ENCODE data around the gene LRRC70.

Gene LRRC70

DNA sequence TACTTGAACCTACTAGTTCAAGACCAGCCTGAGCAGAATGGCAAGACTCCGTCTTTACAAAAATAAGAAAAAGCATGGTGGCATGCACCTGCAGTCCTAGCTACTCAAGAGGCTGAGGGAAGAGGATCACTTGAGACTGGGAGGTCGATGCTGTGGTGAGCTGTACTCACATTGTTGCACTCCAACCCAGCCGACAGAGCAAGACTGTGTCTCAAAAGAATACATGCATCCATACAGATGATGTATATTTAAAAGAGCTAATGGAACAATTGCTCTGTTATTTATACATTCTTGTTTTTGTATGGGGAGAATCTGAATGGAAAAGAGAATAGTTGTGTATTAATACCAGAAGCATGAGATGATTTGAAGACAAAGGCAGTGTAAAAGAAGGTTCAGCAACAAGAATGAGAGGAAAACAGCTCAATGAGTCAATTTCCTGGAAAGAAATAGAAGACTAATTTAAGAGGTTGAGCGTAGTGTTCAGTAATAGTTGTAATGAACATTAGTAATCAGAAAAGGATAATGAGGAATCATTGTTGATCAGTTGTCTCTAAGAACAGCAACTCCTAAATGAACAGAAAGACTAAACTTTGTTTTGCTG lies 1.9 kb upstream of the LRRC70 start:
- DNase-seq, result no peak

DNA sequence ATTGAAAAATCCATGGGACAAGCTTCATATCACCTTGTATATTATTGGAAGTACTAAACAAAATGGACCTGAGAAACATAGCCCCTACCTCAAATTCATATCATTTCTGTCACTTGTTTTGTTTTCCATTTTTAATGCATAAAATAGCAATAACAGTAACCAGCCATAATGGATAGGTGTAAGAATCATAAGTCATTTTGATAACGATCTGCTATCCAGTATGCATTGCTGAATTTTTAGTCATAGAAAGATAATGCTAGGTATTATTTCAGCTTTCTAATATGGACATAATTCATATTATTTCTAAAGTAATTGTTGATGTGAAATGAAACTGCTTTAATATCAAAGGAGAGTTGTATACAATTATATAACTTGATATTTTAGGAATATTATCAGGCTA lies 1.1 kb upstream of the LRRC70 start:
- no peak for DNase-seq

- DNase-seq, result no peak
Measured at GRCh38 chr5:62579761-62580160, 1.1 kb downstream of the LRRC70 start.

- DNase-seq, result no peak
Measured at GRCh38 chr5:62581836-62582597, 3.4 kb downstream of the LRRC70 start.

GRCh38 chr5:62584391-62584790 lies 5.8 kb downstream of the LRRC70 start:
- DNase-seq, result no peak

- no peak for DNase-seq
Measured at GRCh38 chr5:62585306-62585705, 6.7 kb downstream of the LRRC70 start.

GRCh38 chr5:62585751-62586150 lies 7.1 kb downstream of the LRRC70 start:
- no peak for DNase-seq

DNA sequence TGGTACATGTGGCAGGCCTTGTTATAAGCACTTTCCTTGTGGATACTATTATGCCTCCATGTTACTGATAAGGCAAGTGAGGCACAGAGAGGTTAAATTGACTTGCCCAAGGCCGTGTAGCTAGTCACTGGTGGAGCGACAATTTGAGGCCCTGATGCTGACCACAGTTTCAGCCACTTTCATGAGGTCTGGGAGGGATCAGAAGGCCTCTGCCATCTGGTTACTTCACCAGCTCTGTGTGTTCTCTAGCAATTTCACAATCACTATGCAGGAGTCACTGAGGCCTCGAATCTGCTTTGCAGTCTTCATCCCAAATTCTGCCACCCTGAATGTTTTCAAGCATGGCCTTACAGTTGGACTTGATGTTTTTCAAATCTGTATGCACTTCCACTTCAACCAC lies 9.1 kb downstream of the LRRC70 start:
- no peak for DNase-seq

DNA sequence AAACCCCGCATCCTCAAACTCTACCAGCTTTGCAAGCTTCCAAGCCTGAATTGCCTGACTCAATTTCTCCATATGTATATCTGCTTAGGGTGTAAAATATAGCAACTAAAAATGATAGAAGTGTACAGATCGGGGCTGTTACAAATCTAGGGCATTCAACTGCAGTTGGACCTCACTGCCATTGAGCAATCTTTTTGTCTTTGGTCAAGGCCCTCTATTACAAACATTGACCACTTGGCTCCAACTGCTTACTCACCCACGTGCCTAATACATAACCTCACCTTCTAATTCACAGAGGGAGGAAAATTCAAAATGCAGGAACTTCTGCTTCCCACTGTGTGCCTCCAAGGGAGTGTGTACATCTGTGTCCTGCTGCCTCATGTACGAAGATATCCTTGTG lies 10.0 kb downstream of the LRRC70 start:
- DNase-seq, result no peak

- DNase-seq, result no peak
Measured at GRCh38 chr5:62589504-62589903, 10.9 kb downstream of the LRRC70 start.

GRCh38 chr5:62590387-62590786 lies 11.8 kb downstream of the LRRC70 start:
- no peak for DNase-seq

DNA sequence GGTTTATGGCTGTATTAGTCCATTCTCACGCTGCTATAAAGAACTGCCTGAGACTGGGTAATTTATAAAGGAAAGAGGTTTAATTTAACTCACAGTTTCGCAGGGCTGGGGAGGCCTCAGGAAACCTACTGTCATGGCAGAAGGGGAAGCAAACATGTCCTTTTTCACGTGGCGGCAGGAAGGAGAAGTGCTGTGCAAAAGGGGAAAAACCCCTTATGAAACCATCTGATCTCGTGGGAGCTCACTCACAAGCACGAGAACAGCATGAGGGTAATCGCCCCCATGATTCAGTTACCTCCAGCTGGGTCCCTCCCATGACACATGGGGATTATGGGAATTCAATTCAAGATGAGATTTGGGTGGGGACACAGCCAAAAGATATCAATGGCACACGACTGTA lies 13.9 kb downstream of the LRRC70 start:
- DNase-seq, result no peak

DNA sequence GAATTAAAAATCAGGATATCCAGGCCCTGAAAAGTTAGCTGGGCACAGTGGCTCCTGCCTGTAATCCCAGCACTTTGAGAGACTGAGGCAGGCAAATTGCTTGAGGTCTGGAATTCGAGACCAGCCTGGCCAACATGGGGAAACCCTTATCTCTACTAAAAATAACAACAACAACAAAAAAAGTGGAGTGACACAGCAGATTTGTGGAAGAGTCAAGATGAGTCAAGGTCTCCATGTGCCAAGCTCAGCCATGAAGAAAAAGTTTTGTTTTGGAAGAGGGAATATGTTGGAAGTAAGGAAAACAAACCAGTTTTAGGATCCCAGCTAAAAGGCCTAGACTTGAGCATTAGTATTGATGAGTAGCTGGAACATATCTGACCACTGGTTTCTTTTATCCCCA lies 14.7 kb downstream of the LRRC70 start:
- no peak for DNase-seq

GRCh38 chr5:62594364-62594984 lies 15.9 kb downstream of the LRRC70 start:
- DNase-seq, result no peak

GRCh38 chr5:62596096-62596495 lies 17.5 kb downstream of the LRRC70 start:
- no peak for DNase-seq

DNA sequence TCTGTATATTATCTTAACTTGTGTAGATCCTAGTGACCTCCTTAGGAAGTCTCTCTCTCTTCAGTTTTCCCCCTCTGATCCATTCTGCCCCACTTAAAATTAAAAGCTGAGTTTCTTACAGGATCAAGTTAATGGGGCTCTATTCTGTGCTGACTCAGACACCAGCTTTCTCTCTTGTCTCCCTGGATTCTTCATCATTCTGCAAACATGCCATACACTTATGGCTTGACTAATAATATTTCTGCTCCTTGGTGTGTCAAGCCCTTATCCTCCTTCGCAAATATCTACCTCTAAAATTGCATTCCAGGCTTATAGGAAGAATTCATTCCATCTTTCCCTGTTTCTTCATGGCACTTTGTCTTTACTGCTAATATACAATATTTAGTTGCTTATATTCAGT lies 18.1 kb downstream of the LRRC70 start:
- no peak for DNase-seq

- no peak for DNase-seq
Measured at GRCh38 chr5:62597314-62597713, 18.7 kb downstream of the LRRC70 start.

DNA sequence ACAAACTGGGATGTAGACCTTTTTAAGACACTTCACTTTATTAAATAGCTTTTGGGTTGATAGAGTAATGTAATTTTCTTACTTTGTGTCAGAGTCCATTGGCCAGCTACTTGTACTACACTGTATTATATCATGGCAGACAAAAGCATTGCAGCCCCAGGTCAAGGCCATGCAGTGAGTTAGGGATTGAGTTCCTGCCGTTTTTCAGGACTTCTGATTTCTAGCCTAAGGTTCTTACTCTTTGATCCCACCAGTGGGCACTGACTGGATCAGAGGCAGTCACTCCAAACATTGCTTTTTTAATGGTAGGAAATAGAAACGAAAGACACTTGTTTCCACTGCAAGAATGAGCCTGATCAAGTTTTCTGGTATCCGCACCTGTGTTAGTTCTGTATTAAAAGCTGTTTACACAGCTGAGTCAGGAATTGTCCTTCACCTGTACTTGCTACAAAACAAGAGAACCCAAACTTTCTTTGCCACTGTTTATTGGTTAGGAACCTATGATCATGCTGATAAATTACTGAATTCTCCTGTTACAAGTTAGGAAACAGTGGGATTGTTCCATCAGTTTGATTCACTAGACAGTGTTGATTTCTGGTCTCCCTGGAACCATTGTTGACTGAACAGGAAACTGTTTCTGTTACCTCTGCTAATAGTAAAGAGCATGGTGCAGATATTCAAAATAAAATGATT lies 22.1 kb downstream of the LRRC70 start:
- no peak for DNase-seq

- DNase-seq, result no peak
Measured at GRCh38 chr5:62603934-62604333, 25.3 kb downstream of the LRRC70 start.

DNA sequence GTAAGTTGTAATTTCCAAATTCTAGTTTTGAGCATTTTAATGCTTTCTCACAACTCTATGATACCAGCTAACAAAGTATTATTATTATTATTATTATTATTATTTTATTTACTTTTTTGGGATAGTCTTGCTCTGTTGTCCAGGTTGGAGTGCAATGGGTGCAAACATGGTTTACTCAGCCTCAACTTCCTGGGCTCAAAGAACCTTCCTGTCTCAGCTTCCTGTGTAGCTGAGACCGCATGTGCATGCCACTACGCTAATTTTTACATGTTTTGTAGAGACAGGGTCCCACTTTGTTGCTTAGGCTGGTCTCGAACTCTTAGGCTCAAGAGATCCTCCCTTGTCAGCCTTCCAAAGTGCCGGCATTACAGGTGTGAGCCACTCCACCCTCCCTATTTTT lies 27.0 kb downstream of the LRRC70 start:
- no peak for DNase-seq

DNA sequence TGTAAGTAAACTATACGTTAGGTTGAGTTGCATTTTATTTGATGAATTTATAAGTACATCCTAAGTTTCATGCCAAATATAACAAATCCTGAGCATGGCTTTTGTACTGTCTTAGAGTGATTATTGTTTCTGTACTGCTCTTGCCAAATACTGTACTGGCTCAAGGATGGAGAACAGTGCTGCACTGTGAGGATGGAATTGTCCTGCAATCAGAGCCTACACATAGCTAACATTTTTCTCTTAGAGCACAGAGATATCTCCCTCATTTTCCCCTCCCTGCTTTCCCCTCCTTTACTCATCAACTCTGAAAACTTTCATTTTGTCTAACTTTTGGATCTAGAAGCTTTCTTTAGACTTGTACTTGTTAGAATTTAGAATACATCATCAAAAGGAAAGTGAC lies 28.3 kb downstream of the LRRC70 start:
- no peak for DNase-seq

- DNase-seq, result no peak
Measured at GRCh38 chr5:62607615-62608014, 29.0 kb downstream of the LRRC70 start.

All from left hindlimb (tissue), 1 donor.